Natural killer cell (primary cell): ENCODE data around the gene ZNF385D. TPM values are rescaled to one million over a fixed set of nuclear protein-coding genes. Genes with fewer than 3 reads are reported as not detected.

ENCODE experiments used
- ATAC-seq, 3 donors: fragments of 150-1000 bp in 2 of 3; fragments of 200-7000 bp in 1 of 3; cut with Tn5 transposase; 1 replicate in 1 of 3; 2 replicates in 2 of 3; pipeline ENCODE4 v1.10.0; 2021; ENCODE audit warnings: mild to moderate bottlenecking in 2 of 3, moderate library complexity in 2 of 3
- DNase-seq, 2 donors: peaks; one replicate each; pipeline versions ENCODE4 v3.0.0 to v3.0.0-alpha.2; 2013 to 2021; ENCODE audit warnings: mixed read lengths in 1 of 2
- H3K27ac ChIP-seq: one replicate; pipeline ENCODE4 v1.5.1; 2013; ENCODE audit warnings: mild to moderate bottlenecking, low read length
- H3K27me3 ChIP-seq: one replicate; pipeline ENCODE4 v1.6.1; 2013; ENCODE audit warnings: low read length; ENCODE audit not compliant: control insufficient read depth, insufficient read depth
- H3K36me3 ChIP-seq: one replicate; pipeline ENCODE4 v1.6.1; 2013; ENCODE audit warnings: low read length; ENCODE audit not compliant: control insufficient read depth, insufficient read depth
- H3K4me1 ChIP-seq: one replicate; pipeline ENCODE4 v1.6.1; 2013; ENCODE audit warnings: low read length; ENCODE audit not compliant: control insufficient read depth, insufficient read depth
- H3K4me3 ChIP-seq: one replicate; pipeline ENCODE4 v1.5.1; 2013; ENCODE audit warnings: low read length
- H3K9me3 ChIP-seq: one replicate; pipeline ENCODE4 v1.6.1; 2013; ENCODE audit warnings: low read length; ENCODE audit not compliant: control insufficient read depth, insufficient read depth
- H3K27ac Mint-ChIP-seq, 2 donors: one replicate each; pipeline ENCODE4 v1.8.0; 2022; ENCODE audit warnings: mild to moderate bottlenecking in 2 of 2, mixed read lengths in 2 of 2, moderate library complexity in 1 of 2
- H3K27me3 Mint-ChIP-seq, 2 donors: one replicate each; pipeline ENCODE4 v1.8.0; 2022; ENCODE audit warnings: low read depth in 2 of 2, mixed read lengths in 2 of 2
- H3K36me3 Mint-ChIP-seq: one replicate; pipeline ENCODE4 v1.8.0; 2022; ENCODE audit warnings: mixed read lengths
- H3K4me1 Mint-ChIP-seq, 2 donors: one replicate each; pipeline ENCODE4 v1.8.0; 2022; ENCODE audit warnings: mixed read lengths in 2 of 2
- H3K4me3 Mint-ChIP-seq: one replicate; pipeline ENCODE4 v1.8.0; 2022; ENCODE audit warnings: mild to moderate bottlenecking, moderate library complexity, mixed read lengths
- H3K9me3 Mint-ChIP-seq, 2 donors: one replicate each; pipeline ENCODE4 v1.8.0; 2022; ENCODE audit warnings: mixed read lengths in 2 of 2
- WGBS: methylation state at CpG from one replicate; pipeline ENCODE4 v1.1.7; 2013; ENCODE audit warnings: missing lambda C conversion rate; ENCODE audit not compliant: insufficient coverage; 5-methylcytosine and 5-hydroxymethylcytosine counted together
- intact Hi-C: fragments of 100-400 bp; cut with micrococcal nuclease; formaldehyde crosslinking; loops from one replicate; pipeline ENCODE4 v1.14.2; 2022
- total RNA-seq, 4 donors: library from RNA; stranded (reverse); fragments of 120-200 nt in 1 of 4; gene quantifications; one replicate each; pipeline versions ENCODE4 v1.2.3 to v1.2.4, GENCODE V29; 2013 to 2022
- TF ChIP-seq, protein P1 (sequence below): fragments of 200-600 bp; IDR thresholded peaks from one replicate; pipeline ENCODE4 v1.8.0; 2022; ENCODE audit warnings: antibody characterized with exemption

ZNF385D gene
- total RNA-seq, 3 donors from 2014 or later (not counting 1 experiment from before 2014, with no cell fraction given), result 0.02 to 0.31 (median 0.25) TPM

DNA sequence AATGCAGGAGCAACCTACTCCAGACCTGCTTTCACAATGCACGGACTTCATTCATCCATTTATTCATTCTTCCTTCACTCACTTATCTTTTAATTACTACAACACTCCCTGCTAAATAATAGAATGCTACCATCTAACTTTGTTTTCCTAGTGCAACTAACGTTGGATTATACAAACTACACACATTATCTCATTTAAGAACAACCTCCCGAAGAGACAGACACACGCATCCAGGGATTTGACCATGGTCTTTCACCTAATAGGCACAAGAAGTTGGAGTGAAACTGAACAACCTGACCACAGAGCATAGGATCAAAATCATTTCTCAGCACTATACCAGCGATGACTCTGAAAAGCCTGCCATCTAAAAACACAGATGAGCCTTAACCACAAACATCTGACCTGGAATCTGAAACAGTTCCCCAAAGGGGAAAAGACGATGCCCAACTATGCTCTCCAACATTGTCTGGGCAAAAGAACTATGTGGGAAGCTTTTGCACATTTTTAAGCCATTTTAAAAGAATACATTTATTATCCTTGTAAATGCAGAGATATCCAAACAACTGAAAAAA lies 21.0 kb downstream of the ZNF385D start:
- Mint-ChIP-seq H3K4me3 (no peak overlapping the region), H3K27me3 (no peaks in the 10 kb centered on the region), H3K27ac (no peak overlapping the region), H3K36me3 (peaks cover 22% of the 10 kb centered on the region), H3K9me3 (peaks cover 16 to 30% of the 10 kb centered on the region in 2 donors), H3K4me1 (no peaks in the 10 kb centered on the region)
- Histone ChIP-seq H3K4me1 (no peaks in the 10 kb centered on the region), H3K9me3 (no peaks in the 10 kb centered on the region), H3K27ac (no peak overlapping the region), H3K36me3 (no peaks in the 10 kb centered on the region), H3K4me3 (no peak overlapping the region), H3K27me3 (no peaks in the 10 kb centered on the region)
- no peak for DNase-seq
- 71% methylated on average over 5 of the region's 6 CpGs for WGBS
- ATAC-seq, result no peak
- intact Hi-C loops, result no loop called here
- TF ChIP-seq, protein P1, sequence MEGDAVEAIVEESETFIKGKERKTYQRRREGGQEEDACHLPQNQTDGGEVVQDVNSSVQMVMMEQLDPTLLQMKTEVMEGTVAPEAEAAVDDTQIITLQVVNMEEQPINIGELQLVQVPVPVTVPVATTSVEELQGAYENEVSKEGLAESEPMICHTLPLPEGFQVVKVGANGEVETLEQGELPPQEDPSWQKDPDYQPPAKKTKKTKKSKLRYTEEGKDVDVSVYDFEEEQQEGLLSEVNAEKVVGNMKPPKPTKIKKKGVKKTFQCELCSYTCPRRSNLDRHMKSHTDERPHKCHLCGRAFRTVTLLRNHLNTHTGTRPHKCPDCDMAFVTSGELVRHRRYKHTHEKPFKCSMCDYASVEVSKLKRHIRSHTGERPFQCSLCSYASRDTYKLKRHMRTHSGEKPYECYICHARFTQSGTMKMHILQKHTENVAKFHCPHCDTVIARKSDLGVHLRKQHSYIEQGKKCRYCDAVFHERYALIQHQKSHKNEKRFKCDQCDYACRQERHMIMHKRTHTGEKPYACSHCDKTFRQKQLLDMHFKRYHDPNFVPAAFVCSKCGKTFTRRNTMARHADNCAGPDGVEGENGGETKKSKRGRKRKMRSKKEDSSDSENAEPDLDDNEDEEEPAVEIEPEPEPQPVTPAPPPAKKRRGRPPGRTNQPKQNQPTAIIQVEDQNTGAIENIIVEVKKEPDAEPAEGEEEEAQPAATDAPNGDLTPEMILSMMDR, result no peak

DNA sequence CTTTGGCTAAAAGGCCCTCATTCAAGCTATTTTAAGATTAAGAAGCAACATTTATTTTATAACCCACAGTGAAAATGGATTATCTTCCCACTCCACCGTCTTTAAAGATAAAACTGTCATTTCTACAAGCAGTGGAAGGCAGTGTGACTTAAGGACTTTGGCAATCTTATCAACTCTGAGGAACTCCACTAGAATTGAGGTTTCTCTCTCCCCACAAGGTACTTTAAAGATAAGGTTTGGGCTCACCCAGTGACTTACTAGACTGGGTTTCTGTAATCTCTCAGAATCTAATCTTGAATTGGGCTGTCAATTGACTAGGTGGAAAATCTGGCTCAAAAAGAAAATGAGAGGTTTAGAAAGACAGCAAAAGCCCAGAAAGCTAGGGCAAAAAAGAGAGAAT lies 21.7 kb downstream of the ZNF385D start:
- ATAC-seq, result no peak
- peaks cover 21% of the 10 kb centered on the region for H3K36me3 Mint-ChIP-seq
- Histone ChIP-seq H3K36me3 (no peaks in the 10 kb centered on the region), H3K4me3 (no peak overlapping the region), H3K4me1 (no peaks in the 10 kb centered on the region), H3K27me3 (no peaks in the 10 kb centered on the region), H3K27ac (no peak overlapping the region), H3K9me3 (no peaks in the 10 kb centered on the region)
- no peaks in the 10 kb centered on the region for H3K27me3 Mint-ChIP-seq
- no peak overlapping the region for H3K27ac Mint-ChIP-seq
- intact Hi-C loops, result no loop called here
- no peaks in the 10 kb centered on the region for H3K4me1 Mint-ChIP-seq
- no peak for DNase-seq
- H3K9me3 Mint-ChIP-seq, result peaks cover 15 to 35% of the 10 kb centered on the region in 2 donors
- TF ChIP-seq, protein P1, result no peak
- no peak overlapping the region for H3K4me3 Mint-ChIP-seq
- WGBS, result 11% methylated on average over 1 of the region's 1 CpG

DNA sequence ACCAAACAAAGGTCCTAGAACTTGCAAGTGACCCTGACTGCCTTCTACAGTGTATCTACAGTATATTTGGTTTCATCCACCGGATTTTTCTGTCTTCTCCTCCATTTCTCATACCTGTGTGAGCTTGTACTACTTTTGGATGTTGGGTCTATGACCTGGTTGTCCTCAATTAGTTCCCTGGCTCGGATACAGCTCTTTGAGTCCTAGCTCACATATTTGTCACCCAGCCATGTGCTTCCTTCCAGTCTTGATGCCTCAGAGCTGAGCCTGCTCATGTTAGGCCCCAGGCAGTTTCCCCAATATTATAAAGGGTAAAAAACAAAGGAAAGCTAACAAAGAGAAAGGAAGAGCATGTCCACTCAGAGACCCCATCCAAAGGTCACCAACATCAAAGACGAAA lies 28.2 kb downstream of the ZNF385D start:
- DNase-seq (no peak), ATAC-seq (no peak)
- Mint-ChIP-seq H3K27me3 (no peaks in the 10 kb centered on the region), H3K4me1 (no peaks in the 10 kb centered on the region), H3K4me3 (no peak overlapping the region), H3K9me3 (peaks cover 13 to 45% of the 10 kb centered on the region in 2 donors), H3K27ac (no peak overlapping the region), H3K36me3 (peaks cover 9% of the 10 kb centered on the region)
- Histone ChIP-seq H3K4me1 (no peaks in the 10 kb centered on the region), H3K27me3 (no peaks in the 10 kb centered on the region), H3K36me3 (no peaks in the 10 kb centered on the region), H3K9me3 (peaks cover 9% of the 10 kb centered on the region), H3K4me3 (no peak overlapping the region), H3K27ac (no peak overlapping the region)
- intact Hi-C loops, result no loop called here
- TF ChIP-seq, protein P1, result no peak
- 61% methylated on average over 3 of the region's 3 CpGs for WGBS

DNA sequence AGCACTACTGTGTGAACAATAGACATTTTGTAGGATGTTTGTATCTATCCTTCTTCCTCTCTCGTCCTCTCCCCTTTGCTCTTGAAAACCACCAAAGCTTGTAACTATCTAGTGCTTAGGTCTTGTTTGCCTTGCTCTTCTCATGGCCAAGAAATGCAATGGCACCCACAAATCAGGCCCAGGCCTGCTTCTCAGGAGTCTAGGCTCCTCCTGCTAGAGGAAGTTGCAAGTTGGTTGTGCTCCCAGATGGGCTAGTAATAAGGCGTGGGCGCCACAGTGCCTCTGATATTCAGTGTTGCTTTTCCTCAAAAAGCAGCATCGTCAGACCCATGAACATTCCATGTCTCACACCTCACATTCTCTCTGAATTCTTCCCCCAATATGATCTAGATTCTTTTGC lies 28.7 kb downstream of the ZNF385D start:
- no peaks in the 10 kb centered on the region for H3K4me1 ChIP-seq
- H3K27me3 ChIP-seq, result no peaks in the 10 kb centered on the region
- no peak for ATAC-seq
- peaks cover 9% of the 10 kb centered on the region for H3K36me3 Mint-ChIP-seq
- no peaks in the 10 kb centered on the region for H3K27me3 Mint-ChIP-seq
- WGBS, result 91% methylated on average over 4 of the region's 4 CpGs
- TF ChIP-seq, protein P1, result no peak
- H3K4me3 ChIP-seq, result no peak overlapping the region
- no peaks in the 10 kb centered on the region for H3K36me3 ChIP-seq
- no peak overlapping the region for H3K4me3 Mint-ChIP-seq
- DNase-seq, result no peak
- no peak overlapping the region for H3K27ac Mint-ChIP-seq
- peaks cover 9% of the 10 kb centered on the region for H3K9me3 ChIP-seq
- intact Hi-C loops, result no loop called here
- H3K27ac ChIP-seq, result no peak overlapping the region
- peaks cover 13 to 45% of the 10 kb centered on the region in 2 donors for H3K9me3 Mint-ChIP-seq
- no peaks in the 10 kb centered on the region for H3K4me1 Mint-ChIP-seq
